Astrocyte (in vitro differentiated cells and primary cell): ENCODE results near the gene UNC93B1. TPM values are rescaled to one million over a fixed set of nuclear protein-coding genes. Genes with fewer than 3 reads are reported as not detected.

Experiments used
- DNase-seq: peaks from one replicate; pipeline ENCODE4 v3.0.0-alpha.2; 2010; ENCODE audit warnings: low read depth
- FAIRE-seq: peaks from 2 replicates; lab custom pipeline; 2011; peaks lifted over from hg19 to GRCh38; lab: Jason Lieb, UNC
- H2AFZ ChIP-seq: 2 replicates; pipeline ENCODE4 v1.6.0; 2012; ENCODE audit warnings: low read depth, low read length, inconsistent platforms
- H3K27ac ChIP-seq: 2 replicates; pipeline ENCODE4 v1.5.1; 2011; ENCODE audit warnings: low read depth, low read length, inconsistent platforms
- H3K27me3 ChIP-seq: 2 replicates; pipeline ENCODE4 v1.6.0; 2011; ENCODE audit warnings: low read length, inconsistent platforms; ENCODE audit not compliant: insufficient read depth
- H3K36me3 ChIP-seq: 2 replicates; pipeline ENCODE4 v1.5.1; 2011; ENCODE audit warnings: low read length, inconsistent platforms; ENCODE audit not compliant: insufficient read depth
- H3K4me1 ChIP-seq: 2 replicates; pipeline ENCODE4 v1.5.1; 2011; ENCODE audit warnings: low read length, inconsistent platforms; ENCODE audit not compliant: insufficient read depth
- H3K4me2 ChIP-seq: 2 replicates; pipeline ENCODE4 v1.6.0; 2012; ENCODE audit warnings: low read length, inconsistent platforms
- H3K4me3 ChIP-seq: 2 replicates; pipeline ENCODE4 v1.5.1; 2011; ENCODE audit warnings: low read depth, mild to moderate bottlenecking, low read length, inconsistent platforms; ENCODE audit not compliant: insufficient read depth
- H3K79me2 ChIP-seq: 2 replicates; pipeline ENCODE4 v1.6.0; 2012; ENCODE audit warnings: mild to moderate bottlenecking, low read length, inconsistent platforms; ENCODE audit not compliant: insufficient read depth
- H3K9ac ChIP-seq: 2 replicates; pipeline ENCODE4 v1.6.0; 2012; ENCODE audit warnings: mild to moderate bottlenecking, low read length, inconsistent platforms
- H3K9me3 ChIP-seq: 2 replicates; pipeline ENCODE4 v1.5.1; 2012; ENCODE audit warnings: low read depth, mild to moderate bottlenecking, low read length, inconsistent platforms; ENCODE audit not compliant: insufficient read depth
- H4K20me1 ChIP-seq: 2 replicates; pipeline ENCODE4 v1.6.0; 2012; ENCODE audit warnings: low read length, inconsistent platforms; ENCODE audit not compliant: insufficient read depth
- H3K27ac Mint-ChIP-seq: one replicate; pipeline ENCODE4 v1.8.0; 2021; ENCODE audit warnings: mild to moderate bottlenecking, mixed read lengths; ENCODE audit not compliant: unreplicated experiment
- H3K27me3 Mint-ChIP-seq: one replicate; pipeline ENCODE4 v1.8.0; 2021; ENCODE audit warnings: low read depth, mixed read lengths; ENCODE audit not compliant: unreplicated experiment
- H3K36me3 Mint-ChIP-seq: one replicate; pipeline ENCODE4 v1.8.0; 2021; ENCODE audit warnings: low read depth, mixed read lengths; ENCODE audit not compliant: unreplicated experiment
- H3K4me1 Mint-ChIP-seq: one replicate; pipeline ENCODE4 v1.8.0; 2021; ENCODE audit warnings: low read depth, mixed read lengths; ENCODE audit not compliant: unreplicated experiment
- H3K4me3 Mint-ChIP-seq: one replicate; pipeline ENCODE4 v1.8.0; 2021; ENCODE audit warnings: mild to moderate bottlenecking, moderate library complexity, mixed read lengths; ENCODE audit not compliant: unreplicated experiment
- H3K9me3 Mint-ChIP-seq: one replicate; pipeline ENCODE4 v1.8.0; 2021; ENCODE audit warnings: mild to moderate bottlenecking, mixed read lengths; ENCODE audit not compliant: unreplicated experiment
- CTCF ChIP-seq: IDR thresholded peaks from 2 replicates; pipeline ENCODE4 v1.5.1; 2011; ENCODE audit warnings: low read depth, mild to moderate bottlenecking, inconsistent platforms, low read length, moderate library complexity; ENCODE audit not compliant: insufficient read depth
- EZH2 ChIP-seq: IDR thresholded peaks from 2 replicates; pipeline ENCODE4 v1.6.1; 2012; ENCODE audit warnings: mild to moderate bottlenecking, low read length, inconsistent platforms; ENCODE audit not compliant: insufficient read depth
- total RNA-seq: library from RNA; stranded (reverse); gene quantifications from 2 replicates; pipeline ENCODE4 v1.2.1, GENCODE V29; 2021

The UNC93B1 gene
- total RNA-seq, 1 donor from 2014 or later, result 37.3 TPM

- no peak overlapping the region for H3K27ac Mint-ChIP-seq
- no peaks in the 10 kb centered on the region for H3K36me3 ChIP-seq
- FAIRE-seq, result no peak
- H3K4me3 ChIP-seq, result no peak overlapping the region
- H3K9me3 Mint-ChIP-seq, result no peaks in the 10 kb centered on the region
- peaks cover 2% of the 10 kb centered on the region for H3K4me1 Mint-ChIP-seq
- no peaks in the 10 kb centered on the region for H3K9me3 ChIP-seq
- TF ChIP-seq CTCF, result no peak
- TF ChIP-seq EZH2, result no peak
- H2AFZ ChIP-seq, result no peak overlapping the region
- peaks cover 2% of the 10 kb centered on the region for H3K36me3 Mint-ChIP-seq
- DNase-seq, result no peak
- H3K4me1 ChIP-seq, result peaks cover 24% of the 10 kb centered on the region
- no peaks in the 10 kb centered on the region for H3K27me3 Mint-ChIP-seq
- no peak overlapping the region for H3K27ac ChIP-seq
- peaks cover 34% of the 10 kb centered on the region for H4K20me1 ChIP-seq
- no peaks in the 10 kb centered on the region for H3K27me3 ChIP-seq
- peaks cover 20% of the 10 kb centered on the region for H3K79me2 ChIP-seq
- H3K9ac ChIP-seq, result no peak overlapping the region
- no peak overlapping the region for H3K4me2 ChIP-seq
- H3K4me3 Mint-ChIP-seq, result no peak overlapping the region
These were observed 41.0 kb upstream of the UNC93B1 start for GRCh38 chr11:68044898-68045351.

- TF ChIP-seq EZH2, result no peak
- no peak for TF ChIP-seq CTCF
- Histone ChIP-seq H3K27ac (no peak overlapping the region), H2AFZ (no peak overlapping the region), H3K9me3 (no peaks in the 10 kb centered on the region), H3K27me3 (no peaks in the 10 kb centered on the region), H3K36me3 (no peaks in the 10 kb centered on the region), H4K20me1 (peaks cover 28% of the 10 kb centered on the region), H3K4me1 (peaks cover 22% of the 10 kb centered on the region), H3K4me3 (no peak overlapping the region), H3K4me2 (no peak overlapping the region), H3K9ac (no peak overlapping the region), H3K79me2 (peaks cover 26% of the 10 kb centered on the region)
- no peak for FAIRE-seq
- Mint-ChIP-seq H3K4me1 (peaks cover 4% of the 10 kb centered on the region), H3K4me3 (no peak overlapping the region), H3K27me3 (no peaks in the 10 kb centered on the region), H3K9me3 (no peaks in the 10 kb centered on the region), H3K27ac (no peak overlapping the region), H3K36me3 (peaks cover 2% of the 10 kb centered on the region)
- DNase-seq, result no peak
These were observed 40.4 kb upstream of the UNC93B1 start for GRCh38 chr11:68044145-68044813.

- peaks cover 21% of the 10 kb centered on the region for H4K20me1 ChIP-seq
- H3K36me3 ChIP-seq, result no peaks in the 10 kb centered on the region
- H3K4me2 ChIP-seq, result peak overlapping the region; percentile 32
- Mint-ChIP-seq H3K36me3 (peaks cover 2% of the 10 kb centered on the region), H3K4me1 (peaks cover 4% of the 10 kb centered on the region), H3K9me3 (no peaks in the 10 kb centered on the region), H3K27ac (no peak overlapping the region), H3K27me3 (no peaks in the 10 kb centered on the region), H3K4me3 (no peak overlapping the region)
- TF ChIP-seq EZH2, result no peak
- FAIRE-seq, result no peak
- H3K9ac ChIP-seq, result no peak overlapping the region
- no peak overlapping the region for H3K27ac ChIP-seq
- H3K9me3 ChIP-seq, result no peaks in the 10 kb centered on the region
- H3K79me2 ChIP-seq, result peaks cover 32% of the 10 kb centered on the region
- peak; percentile 22 for DNase-seq
- no peak overlapping the region for H3K4me3 ChIP-seq
- no peak overlapping the region for H2AFZ ChIP-seq
- peaks cover 25% of the 10 kb centered on the region for H3K4me1 ChIP-seq
- no peaks in the 10 kb centered on the region for H3K27me3 ChIP-seq
These were observed 39.6 kb upstream of the UNC93B1 start for GRCh38 chr11:68043349-68044144.
